Measurements from ENCODE around the gene SNX14.
"Not testable (repeated sequence)": the region's sequence is repeated elsewhere in the genome, so short reads cannot be mapped to it uniquely, and the experiment has no call there.

The SNX14 gene

GRCh38 chr6:85582832-85583231, 10.8 kb downstream of the SNX14 start:
- not testable (repeated sequence) for DNase-seq (ENCODE audit: low read depth)

- no peak for DNase-seq (ENCODE audit: low read depth)
These were observed 12.1 kb downstream of the SNX14 start for GRCh38 chr6:85581572-85581971.

- no peak for DNase-seq (ENCODE audit: low read depth)
These were observed 12.8 kb downstream of the SNX14 start for GRCh38 chr6:85580878-85581267.

- DNase-seq (ENCODE audit: low read depth): no peak
These were observed 13.4 kb downstream of the SNX14 start for GRCh38 chr6:85580118-85580877.

GRCh38 chr6:85579581-85579980, 14.1 kb downstream of the SNX14 start:
- DNase-seq (ENCODE audit: low read depth): no peak

- DNase-seq (ENCODE audit: low read depth): no peak
These were observed 17.2 kb downstream of the SNX14 start for GRCh38 chr6:85576476-85576875.

- DNase-seq (ENCODE audit: low read depth): no peak
These were observed 18.6 kb downstream of the SNX14 start for GRCh38 chr6:85574932-85575598.

GRCh38 chr6:85569323-85569722, 24.3 kb downstream of the SNX14 start:
- DNase-seq (ENCODE audit: low read depth): no peak

- no peak for DNase-seq (ENCODE audit: low read depth)
These were observed 25.2 kb downstream of the SNX14 start for GRCh38 chr6:85568411-85568810.

- DNase-seq (ENCODE audit: low read depth): no peak
These were observed 27.9 kb downstream of the SNX14 start for GRCh38 chr6:85565736-85566135.

GRCh38 chr6:85564223-85564622, 29.4 kb downstream of the SNX14 start:
- not testable (repeated sequence) for DNase-seq (ENCODE audit: low read depth)

- DNase-seq (ENCODE audit: low read depth): no peak
These were observed 31.8 kb downstream of the SNX14 start for GRCh38 chr6:85561750-85562357.

- DNase-seq (ENCODE audit: low read depth): no peak
These were observed 36.5 kb downstream of the SNX14 start for GRCh38 chr6:85556992-85557668.

- no peak for DNase-seq (ENCODE audit: low read depth)
These were observed 41.0 kb downstream of the SNX14 start for GRCh38 chr6:85552652-85553051.

GRCh38 chr6:85551264-85551663, 42.4 kb downstream of the SNX14 start:
- no peak for DNase-seq (ENCODE audit: low read depth)

GRCh38 chr6:85547719-85548118, 45.9 kb downstream of the SNX14 start:
- DNase-seq (ENCODE audit: low read depth): no peak

GRCh38 chr6:85544776-85545175, 48.9 kb downstream of the SNX14 start:
- DNase-seq (ENCODE audit: low read depth): no peak

GRCh38 chr6:85537055-85537494, 56.6 kb downstream of the SNX14 start:
- DNase-seq (ENCODE audit: low read depth): no peak

- DNase-seq (ENCODE audit: low read depth): not testable (repeated sequence)
These were observed 69.4 kb downstream of the SNX14 start for GRCh38 chr6:85524281-85524680.

GRCh38 chr6:85516168-85516567, 77.5 kb downstream of the SNX14 start:
- DNase-seq (ENCODE audit: low read depth): no peak

- DNase-seq (ENCODE audit: low read depth): no peak
These were observed 87.1 kb downstream of the SNX14 start for GRCh38 chr6:85506441-85507093.
